CD4-positive, alpha-beta T cell (primary cell): Measurements from ENCODE around the gene TADA1. TPM values are rescaled to one million over a fixed set of nuclear protein-coding genes. Genes with fewer than 3 reads are reported as not detected.

ENCODE experiments used
- ATAC-seq: fragments of 200-7000 bp; cut with Tn5 transposase; one replicate; pipeline ENCODE4 v1.10.0; 2022; ENCODE audit warnings: mild to moderate bottlenecking; ENCODE audit not compliant: poor library complexity
- CTCF ChIA-PET: fragments of 350-600 bp; sonication (Branson Sonifier 250); formaldehyde crosslinking; loops from one replicate; lab custom pipeline; 2021; ENCODE audit warnings: antibody characterized with exemption, inconsistent platforms; lab: Charles Lee
- POLR2A ChIA-PET: fragments of 350-600 bp; sonication (Branson Sonifier 250); formaldehyde crosslinking; loops from one replicate; lab custom pipeline; 2021; ENCODE audit warnings: antibody characterized with exemption, inconsistent platforms; lab: Charles Lee
- DNase-seq, 14 experiments: peaks; one replicate each; pipeline ENCODE4 v3.0.0-alpha.2; 2013 to 2020; ENCODE audit warnings: mixed read lengths in 2 of 14
- H3K27ac ChIP-seq, 2 donors: one replicate each; pipeline versions ENCODE4 v1.5.1 to v1.7.0; 2013; ENCODE audit warnings: low read length in 2 of 2, low read depth in 1 of 2, mild to moderate bottlenecking in 1 of 2
- H3K27me3 ChIP-seq, 2 experiments: 1 replicate in 1 of 2; 2 replicates in 1 of 2; pipeline versions ENCODE4 v1.6.1 to v1.7.0; 2013; ENCODE audit warnings: low read length in 2 of 2, control low read depth in 1 of 2, mild to moderate bottlenecking in 1 of 2, moderate library complexity in 1 of 2; ENCODE audit not compliant: insufficient read depth in 2 of 2, control insufficient read depth in 1 of 2
- H3K36me3 ChIP-seq: one replicate; pipeline ENCODE4 v1.6.1; 2013; ENCODE audit warnings: low read length, control low read depth; ENCODE audit not compliant: insufficient read depth
- H3K4me1 ChIP-seq: one replicate; pipeline ENCODE4 v1.6.1; 2013; ENCODE audit warnings: low read length, control low read depth; ENCODE audit not compliant: insufficient read depth
- H3K4me3 ChIP-seq: one replicate; pipeline ENCODE4 v1.5.1; 2013; ENCODE audit warnings: mild to moderate bottlenecking, low read length, moderate library complexity
- H3K9me3 ChIP-seq, 2 experiments: 1 replicate in 1 of 2; 2 replicates in 1 of 2; pipeline versions ENCODE4 v1.6.1 to v1.7.0; 2013; ENCODE audit warnings: low read length in 2 of 2, mild to moderate bottlenecking in 2 of 2, control low read depth in 1 of 2, moderate library complexity in 1 of 2; ENCODE audit not compliant: control insufficient read depth in 1 of 2, insufficient read depth in 1 of 2
- H3K27ac Mint-ChIP-seq: one replicate; pipeline ENCODE4 v1.8.0; 2020; ENCODE audit warnings: mixed read lengths
- H3K27me3 Mint-ChIP-seq: one replicate; pipeline ENCODE4 v1.8.0; 2021; ENCODE audit warnings: mixed read lengths
- H3K36me3 Mint-ChIP-seq: one replicate; pipeline ENCODE4 v1.8.0; 2021; ENCODE audit warnings: low read depth, mixed read lengths
- H3K4me1 Mint-ChIP-seq: one replicate; pipeline ENCODE4 v1.8.0; 2021; ENCODE audit warnings: low read depth, mixed read lengths
- H3K4me3 Mint-ChIP-seq: one replicate; pipeline ENCODE4 v1.8.0; 2020; ENCODE audit warnings: mild to moderate bottlenecking, mixed read lengths
- H3K9me3 Mint-ChIP-seq: one replicate; pipeline ENCODE4 v1.8.0; 2020; ENCODE audit warnings: mixed read lengths
- CTCF ChIP-seq: fragments of 200-600 bp; IDR thresholded peaks from one replicate; pipeline ENCODE4 v1.8.0; 2022; ENCODE audit warnings: antibody characterized with exemption, mild to moderate bottlenecking
- intact Hi-C, 2 experiments: fragments of 100-400 bp; cut with DNase I in 1 of 2; cut with micrococcal nuclease in 1 of 2; formaldehyde crosslinking; loops; one replicate each; pipeline versions ENCODE4 v1.15.1 to v1.9.0; 2023 to 2025; cut with DNase I, micrococcal nuclease
- total RNA-seq, 174 experiments: library from RNA in 2 of 174; stranded (reverse) in 2 of 174; gene quantifications; one replicate each; pipeline ENCODE4 v1.2.3 and lab custom pipeline; 2021 to 2026

TADA1 gene
- total RNA-seq, 2 experiments from 2014 or later = 15.8 to 16.4 TPM

GRCh38 chr1:166915941-166916340, 39.9 kb upstream of the TADA1 start:
- H3K36me3 Mint-ChIP-seq = no peaks in the 10 kb centered on the region
- H3K4me3 ChIP-seq = no peak overlapping the region
- H3K4me1 Mint-ChIP-seq = no peaks in the 10 kb centered on the region
- no peak for TF ChIP-seq CTCF
- H3K27ac Mint-ChIP-seq = no peak overlapping the region
- H3K9me3 Mint-ChIP-seq = no peaks in the 10 kb centered on the region
- H3K4me1 ChIP-seq = peaks cover 4% of the 10 kb centered on the region
- ATAC-seq = no peak
- peaks cover 10 to 14% of the 10 kb centered on the region in 2 experiments for H3K27me3 ChIP-seq
- H3K27ac ChIP-seq = no peak overlapping the region
- peaks cover 27% of the 10 kb centered on the region for H3K27me3 Mint-ChIP-seq
- H3K36me3 ChIP-seq = no peaks in the 10 kb centered on the region
- no peak for DNase-seq
- peaks cover 0 to 4% of the 10 kb centered on the region in 2 experiments for H3K9me3 ChIP-seq
- H3K4me3 Mint-ChIP-seq = no peak overlapping the region
- intact Hi-C loops = loop anchor here (5.0 to 10.0 kb wide), 4 partner anchors 56 to 639 kb away; partner anchors contain the start of gene CREG1 (in 1 of the 2)
- POLR2A ChIA-PET = no interaction called here
- CTCF ChIA-PET = interaction anchor here (1.0 kb wide), 1 partner anchor 143 kb away, joined by 3 read pairs; no protein-coding TSS in a partner anchor

- Histone ChIP-seq H3K4me1 (peaks cover 3% of the 10 kb centered on the region), H3K27ac (no peak overlapping the region), H3K4me3 (no peak overlapping the region), H3K27me3 (peaks cover 5 to 6% of the 10 kb centered on the region in 2 experiments), H3K36me3 (no peaks in the 10 kb centered on the region), H3K9me3 (no peaks in the 10 kb centered on the region)
- intact Hi-C loops = loop anchor here (5.0 to 10.0 kb wide), 4 partner anchors 57 to 640 kb away; partner anchors contain the start of gene CREG1 (in 1 of the 2)
- no peaks in the 10 kb centered on the region for H3K4me1 Mint-ChIP-seq
- H3K4me3 Mint-ChIP-seq = no peak overlapping the region
- DNase-seq = no peak
- H3K27me3 Mint-ChIP-seq = peaks cover 20% of the 10 kb centered on the region
- ATAC-seq = no peak
- ChIA-PET CTCF (no interaction called here), POLR2A (no interaction called here)
- TF ChIP-seq CTCF = no peak
- H3K27ac Mint-ChIP-seq = no peak overlapping the region
- H3K9me3 Mint-ChIP-seq = no peaks in the 10 kb centered on the region
- H3K36me3 Mint-ChIP-seq = no peaks in the 10 kb centered on the region
Measured at GRCh38 chr1:166915042-166915441, 39.0 kb upstream of the TADA1 start.

GRCh38 chr1:166914111-166914510, 38.0 kb upstream of the TADA1 start:
- intact Hi-C loops = loop anchor here (10.0 kb wide), 3 partner anchors 301 to 641 kb away; partner anchors contain the start of gene CREG1 (in 1 of the 2)
- TF ChIP-seq CTCF = no peak
- H3K27ac Mint-ChIP-seq = no peak overlapping the region
- ATAC-seq (no peak), DNase-seq (no peak)
- peaks cover 11% of the 10 kb centered on the region for H3K27me3 Mint-ChIP-seq
- H3K9me3 ChIP-seq = no peaks in the 10 kb centered on the region
- H3K36me3 ChIP-seq = no peaks in the 10 kb centered on the region
- no peak overlapping the region for H3K4me3 Mint-ChIP-seq
- ChIA-PET CTCF (interaction anchor here (6.1 kb wide), 1 partner anchor 146 kb away, joined by 175 read pairs; no protein-coding TSS in a partner anchor), POLR2A (no interaction called here)
- H3K4me1 Mint-ChIP-seq = no peaks in the 10 kb centered on the region
- H3K4me1 ChIP-seq = peaks cover 3% of the 10 kb centered on the region
- H3K27me3 ChIP-seq = peaks cover 0 to 3% of the 10 kb centered on the region in 2 experiments
- H3K36me3 Mint-ChIP-seq = no peaks in the 10 kb centered on the region
- no peak overlapping the region for H3K4me3 ChIP-seq
- H3K9me3 Mint-ChIP-seq = no peaks in the 10 kb centered on the region
- H3K27ac ChIP-seq = no peak overlapping the region
